WERI-Rb-1 (cell line): ENCODE results near the gene CARS2.

Source experiments
- DNase-seq: peaks from one replicate; pipeline ENCODE4 v3.0.0-alpha.2; 2020
- H3K27ac ChIP-seq: fragments of 250-450 bp; sonication (Bioruptor Pico); 2 replicates; pipeline ENCODE4 v1.5.1; 2020; ENCODE audit warnings: mild to moderate bottlenecking, moderate library complexity
- H3K27me3 ChIP-seq: fragments of 250-450 bp; sonication (Bioruptor Pico); 2 replicates; pipeline ENCODE4 v1.5.1; 2021; ENCODE audit warnings: mild to moderate bottlenecking, low read depth, moderate library complexity; ENCODE audit not compliant: insufficient read depth, severe bottlenecking
- H3K36me3 ChIP-seq: fragments of 250-450 bp; sonication (Bioruptor Pico); 2 replicates; pipeline ENCODE4 v1.5.1; 2020; ENCODE audit warnings: mild to moderate bottlenecking, moderate library complexity
- H3K4me3 ChIP-seq: 2 replicates; pipeline ENCODE4 v1.5.1; 2011; ENCODE audit warnings: low read depth, mild to moderate bottlenecking, control low read depth, low read length
- H3K9me3 ChIP-seq: fragments of 250-450 bp; sonication (Bioruptor Pico); 2 replicates; pipeline ENCODE4 v1.5.1; 2021; ENCODE audit warnings: mild to moderate bottlenecking, moderate library complexity; ENCODE audit not compliant: severe bottlenecking
- CTCF ChIP-seq: IDR thresholded peaks from 2 replicates; pipeline ENCODE4 v1.5.1; 2011; ENCODE audit warnings: low read depth, mild to moderate bottlenecking, control low read depth, inconsistent platforms, low read length

CARS2 gene

GRCh38 chr13:110638257-110638656 lies 67.7 kb downstream of the CARS2 start:
- H3K27me3 ChIP-seq: no peaks in the 10 kb centered on the region
- 0 out of 2 replicates have a peak overlapping the region, but pooled peaks have one; percentile 14 for H3K27ac ChIP-seq
- TF ChIP-seq CTCF: no peak
- DNase-seq: no peak
- H3K4me3 ChIP-seq: no peak overlapping the region
- H3K36me3 ChIP-seq: peaks cover 97% of the 10 kb centered on the region
- no peaks in the 10 kb centered on the region for H3K9me3 ChIP-seq

- 0 out of 2 replicates have a peak, but pooled peaks have one; percentile 23 for TF ChIP-seq CTCF
- Histone ChIP-seq H3K4me3 (no peak overlapping the region), H3K9me3 (no peaks in the 10 kb centered on the region), H3K36me3 (peaks cover 91% of the 10 kb centered on the region), H3K27me3 (no peaks in the 10 kb centered on the region), H3K27ac (no peak overlapping the region)
- peak; percentile 76 for DNase-seq
Measured at GRCh38 chr13:110637747-110638146, 68.2 kb downstream of the CARS2 start.

GRCh38 chr13:110637275-110637674 lies 68.6 kb downstream of the CARS2 start:
- no peak for DNase-seq
- peaks cover 87% of the 10 kb centered on the region for H3K36me3 ChIP-seq
- no peaks in the 10 kb centered on the region for H3K27me3 ChIP-seq
- H3K9me3 ChIP-seq: no peaks in the 10 kb centered on the region
- H3K4me3 ChIP-seq: no peak overlapping the region
- no peak for TF ChIP-seq CTCF
- H3K27ac ChIP-seq: peak overlapping the region; percentile 17; the same call in 1 of the 2 replicates

- H3K36me3 ChIP-seq: peaks cover 85% of the 10 kb centered on the region
- no peak for DNase-seq
- H3K27ac ChIP-seq: no peak overlapping the region
- H3K4me3 ChIP-seq: no peak overlapping the region
- H3K9me3 ChIP-seq: no peaks in the 10 kb centered on the region
- no peak for TF ChIP-seq CTCF
- H3K27me3 ChIP-seq: no peaks in the 10 kb centered on the region
Measured at GRCh38 chr13:110636701-110637201, 69.2 kb downstream of the CARS2 start.

- no peaks in the 10 kb centered on the region for H3K27me3 ChIP-seq
- DNase-seq: no peak
- peaks cover 81% of the 10 kb centered on the region for H3K36me3 ChIP-seq
- no peak overlapping the region for H3K27ac ChIP-seq
- H3K9me3 ChIP-seq: no peaks in the 10 kb centered on the region
- TF ChIP-seq CTCF: no peak
- no peak overlapping the region for H3K4me3 ChIP-seq
Measured at GRCh38 chr13:110636053-110636475, 69.9 kb downstream of the CARS2 start.

- DNase-seq: no peak
- Histone ChIP-seq H3K36me3 (peaks cover 81% of the 10 kb centered on the region), H3K9me3 (no peaks in the 10 kb centered on the region), H3K27me3 (no peaks in the 10 kb centered on the region), H3K4me3 (no peak overlapping the region), H3K27ac (no peak overlapping the region)
- no peak for TF ChIP-seq CTCF
Measured at GRCh38 chr13:110635405-110636002, 70.4 kb downstream of the CARS2 start.
